ENCODE measurements around the gene SERPINA5.

- no peak for TF ChIP-seq MAX (IDR thresholded peaks at IDR 0.05)
- no peak for TF ChIP-seq EP300 (IDR thresholded peaks at IDR 0.05; ENCODE audit: borderline replicate concordance)
- TF ChIP-seq YY1 (IDR thresholded peaks at IDR 0.05; ENCODE audit: low read depth): no peak
- no peak for TF ChIP-seq CEBPB (IDR thresholded peaks at IDR 0.05)
- TF ChIP-seq EGR1 (IDR thresholded peaks at IDR 0.05): no peak
- TF ChIP-seq ZBTB7A (IDR thresholded peaks at IDR 0.05; ENCODE audit: low read depth): no peak
- no peak for TF ChIP-seq NFIC (IDR thresholded peaks at IDR 0.05)
- TF ChIP-seq TAF1 (IDR thresholded peaks at IDR 0.05; ENCODE audit: low read depth): no peak
- TF ChIP-seq, protein P1, sequence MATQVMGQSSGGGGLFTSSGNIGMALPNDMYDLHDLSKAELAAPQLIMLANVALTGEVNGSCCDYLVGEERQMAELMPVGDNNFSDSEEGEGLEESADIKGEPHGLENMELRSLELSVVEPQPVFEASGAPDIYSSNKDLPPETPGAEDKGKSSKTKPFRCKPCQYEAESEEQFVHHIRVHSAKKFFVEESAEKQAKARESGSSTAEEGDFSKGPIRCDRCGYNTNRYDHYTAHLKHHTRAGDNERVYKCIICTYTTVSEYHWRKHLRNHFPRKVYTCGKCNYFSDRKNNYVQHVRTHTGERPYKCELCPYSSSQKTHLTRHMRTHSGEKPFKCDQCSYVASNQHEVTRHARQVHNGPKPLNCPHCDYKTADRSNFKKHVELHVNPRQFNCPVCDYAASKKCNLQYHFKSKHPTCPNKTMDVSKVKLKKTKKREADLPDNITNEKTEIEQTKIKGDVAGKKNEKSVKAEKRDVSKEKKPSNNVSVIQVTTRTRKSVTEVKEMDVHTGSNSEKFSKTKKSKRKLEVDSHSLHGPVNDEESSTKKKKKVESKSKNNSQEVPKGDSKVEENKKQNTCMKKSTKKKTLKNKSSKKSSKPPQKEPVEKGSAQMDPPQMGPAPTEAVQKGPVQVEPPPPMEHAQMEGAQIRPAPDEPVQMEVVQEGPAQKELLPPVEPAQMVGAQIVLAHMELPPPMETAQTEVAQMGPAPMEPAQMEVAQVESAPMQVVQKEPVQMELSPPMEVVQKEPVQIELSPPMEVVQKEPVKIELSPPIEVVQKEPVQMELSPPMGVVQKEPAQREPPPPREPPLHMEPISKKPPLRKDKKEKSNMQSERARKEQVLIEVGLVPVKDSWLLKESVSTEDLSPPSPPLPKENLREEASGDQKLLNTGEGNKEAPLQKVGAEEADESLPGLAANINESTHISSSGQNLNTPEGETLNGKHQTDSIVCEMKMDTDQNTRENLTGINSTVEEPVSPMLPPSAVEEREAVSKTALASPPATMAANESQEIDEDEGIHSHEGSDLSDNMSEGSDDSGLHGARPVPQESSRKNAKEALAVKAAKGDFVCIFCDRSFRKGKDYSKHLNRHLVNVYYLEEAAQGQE (IDR thresholded peaks at IDR 0.05; ENCODE audit: low read depth): no peak
- TF ChIP-seq RAD21 (IDR thresholded peaks at IDR 0.05; ENCODE audit: low read depth): no peak
- TF ChIP-seq USF1 (IDR thresholded peaks at IDR 0.05): no peak
These were observed at the start of gene SERPINA5 for GRCh38 chr14:94581127-94581999.

All from Ishikawa (cell line).